ENCODE results near the gene GAA. TPM values are rescaled to one million over a fixed set of nuclear protein-coding genes. Genes with fewer than 3 reads are reported as not detected.

The GAA gene
- total RNA-seq, 1 donor from 2014 or later, result 40.7 TPM

DNA sequence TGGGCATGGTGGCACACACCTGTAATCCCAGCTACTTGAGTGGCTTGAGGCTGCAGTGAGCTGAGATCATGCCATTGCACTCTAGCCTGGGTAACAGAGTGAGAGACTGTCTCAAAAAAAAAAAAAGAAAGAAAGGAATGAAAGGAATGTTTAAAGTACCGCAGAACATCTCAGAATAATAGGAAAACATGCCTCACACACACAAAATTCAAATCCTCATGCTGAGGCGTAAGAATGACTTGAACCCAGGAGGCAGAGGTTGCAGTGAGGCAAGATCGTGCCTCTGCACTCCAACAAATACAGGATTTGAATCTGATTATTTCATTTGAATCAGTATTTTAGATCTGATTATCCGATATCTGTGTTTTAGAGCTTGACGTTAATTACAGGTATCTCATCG, 21.3 kb upstream of the GAA start:
- Mint-ChIP-seq H3K9me3 (no peaks in the 10 kb centered on the region), H3K36me3 (no peaks in the 10 kb centered on the region), H3K4me3 (no peak overlapping the region), H3K27me3 (no peaks in the 10 kb centered on the region), H3K4me1 (ENCODE audit: unreplicated experiment) (peaks cover 4% of the 10 kb centered on the region), H3K27ac (no peak overlapping the region)
- DNase-seq (ENCODE audit: extremely low spot score, unreplicated experiment), result no peak
- TF ChIP-seq, protein P1, sequence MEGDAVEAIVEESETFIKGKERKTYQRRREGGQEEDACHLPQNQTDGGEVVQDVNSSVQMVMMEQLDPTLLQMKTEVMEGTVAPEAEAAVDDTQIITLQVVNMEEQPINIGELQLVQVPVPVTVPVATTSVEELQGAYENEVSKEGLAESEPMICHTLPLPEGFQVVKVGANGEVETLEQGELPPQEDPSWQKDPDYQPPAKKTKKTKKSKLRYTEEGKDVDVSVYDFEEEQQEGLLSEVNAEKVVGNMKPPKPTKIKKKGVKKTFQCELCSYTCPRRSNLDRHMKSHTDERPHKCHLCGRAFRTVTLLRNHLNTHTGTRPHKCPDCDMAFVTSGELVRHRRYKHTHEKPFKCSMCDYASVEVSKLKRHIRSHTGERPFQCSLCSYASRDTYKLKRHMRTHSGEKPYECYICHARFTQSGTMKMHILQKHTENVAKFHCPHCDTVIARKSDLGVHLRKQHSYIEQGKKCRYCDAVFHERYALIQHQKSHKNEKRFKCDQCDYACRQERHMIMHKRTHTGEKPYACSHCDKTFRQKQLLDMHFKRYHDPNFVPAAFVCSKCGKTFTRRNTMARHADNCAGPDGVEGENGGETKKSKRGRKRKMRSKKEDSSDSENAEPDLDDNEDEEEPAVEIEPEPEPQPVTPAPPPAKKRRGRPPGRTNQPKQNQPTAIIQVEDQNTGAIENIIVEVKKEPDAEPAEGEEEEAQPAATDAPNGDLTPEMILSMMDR (conservative IDR thresholded peaks at IDR 0.05), result no peak

DNA sequence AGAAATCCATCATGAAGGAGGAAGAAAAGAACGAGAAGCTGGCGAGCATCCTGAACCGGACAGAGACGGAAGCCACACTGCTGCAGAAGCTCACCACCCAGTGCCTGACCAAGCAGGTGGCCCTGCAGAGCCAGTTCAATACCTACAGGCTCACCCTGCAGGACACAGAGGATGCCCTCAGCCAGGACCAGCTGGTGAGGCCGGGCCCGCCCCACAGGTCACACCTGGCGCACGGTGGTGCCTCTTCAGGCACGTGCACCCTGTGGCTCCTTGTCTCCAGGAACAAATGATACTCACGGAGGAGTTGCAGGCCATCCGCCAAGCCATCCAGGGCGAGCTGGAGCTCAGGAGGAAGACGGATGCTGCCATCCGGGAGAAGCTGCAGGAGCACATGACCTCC, 19.8 kb upstream of the GAA start:
- H3K9me3 Mint-ChIP-seq, result no peaks in the 10 kb centered on the region
- TF ChIP-seq, protein P1 (conservative IDR thresholded peaks at IDR 0.05), result no peak
- H3K4me1 Mint-ChIP-seq (ENCODE audit: unreplicated experiment), result peaks cover 4% of the 10 kb centered on the region
- no peak overlapping the region for H3K4me3 Mint-ChIP-seq
- H3K36me3 Mint-ChIP-seq, result no peaks in the 10 kb centered on the region
- no peaks in the 10 kb centered on the region for H3K27me3 Mint-ChIP-seq
- H3K27ac Mint-ChIP-seq, result no peak overlapping the region
- DNase-seq (ENCODE audit: extremely low spot score, unreplicated experiment), result no peak

DNA sequence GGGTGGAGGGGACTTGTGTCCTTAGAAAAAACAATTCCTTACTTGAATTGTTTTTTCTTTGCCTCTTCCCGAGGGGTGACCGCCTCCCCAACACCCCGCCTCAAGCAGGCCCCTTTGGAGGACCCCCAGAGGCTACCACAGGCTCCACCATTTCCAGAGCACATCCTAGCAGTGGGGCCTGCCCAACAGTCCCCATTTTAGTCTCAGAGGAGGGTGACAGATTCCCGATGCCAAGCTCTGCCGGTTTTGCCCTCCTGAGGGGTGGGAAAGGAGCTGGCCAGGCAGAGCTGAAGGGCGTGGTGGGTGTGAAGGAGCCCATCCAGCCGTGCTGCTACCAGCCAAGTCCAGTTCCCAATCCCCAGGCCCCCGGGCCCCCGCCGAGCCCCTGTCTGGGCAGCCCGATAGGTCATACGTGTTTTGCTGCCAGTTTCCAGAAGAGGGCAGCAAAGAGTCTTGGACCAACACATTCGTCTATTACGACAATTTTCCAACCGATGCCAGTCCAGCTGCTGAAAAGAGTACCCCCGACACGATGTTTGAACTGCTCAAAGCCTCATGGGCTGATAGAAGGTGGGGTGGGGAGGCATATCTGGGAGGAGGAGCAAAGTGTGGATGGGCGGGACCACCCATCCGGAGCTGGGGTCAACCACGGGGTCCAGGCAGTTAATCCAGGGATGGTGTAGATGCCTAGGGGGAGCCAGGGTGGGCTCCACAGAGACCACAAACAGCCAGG, 18.8 kb upstream of the GAA start:
- H3K27me3 Mint-ChIP-seq, result no peaks in the 10 kb centered on the region
- no peaks in the 10 kb centered on the region for H3K9me3 Mint-ChIP-seq
- H3K4me1 Mint-ChIP-seq (ENCODE audit: unreplicated experiment), result peaks cover 4% of the 10 kb centered on the region
- H3K27ac Mint-ChIP-seq, result no peak overlapping the region
- no peaks in the 10 kb centered on the region for H3K36me3 Mint-ChIP-seq
- DNase-seq (ENCODE audit: extremely low spot score, unreplicated experiment), result no peak
- TF ChIP-seq, protein P1 (conservative IDR thresholded peaks at IDR 0.05), result peak; percentile 85
- H3K4me3 Mint-ChIP-seq, result no peak overlapping the region

DNA sequence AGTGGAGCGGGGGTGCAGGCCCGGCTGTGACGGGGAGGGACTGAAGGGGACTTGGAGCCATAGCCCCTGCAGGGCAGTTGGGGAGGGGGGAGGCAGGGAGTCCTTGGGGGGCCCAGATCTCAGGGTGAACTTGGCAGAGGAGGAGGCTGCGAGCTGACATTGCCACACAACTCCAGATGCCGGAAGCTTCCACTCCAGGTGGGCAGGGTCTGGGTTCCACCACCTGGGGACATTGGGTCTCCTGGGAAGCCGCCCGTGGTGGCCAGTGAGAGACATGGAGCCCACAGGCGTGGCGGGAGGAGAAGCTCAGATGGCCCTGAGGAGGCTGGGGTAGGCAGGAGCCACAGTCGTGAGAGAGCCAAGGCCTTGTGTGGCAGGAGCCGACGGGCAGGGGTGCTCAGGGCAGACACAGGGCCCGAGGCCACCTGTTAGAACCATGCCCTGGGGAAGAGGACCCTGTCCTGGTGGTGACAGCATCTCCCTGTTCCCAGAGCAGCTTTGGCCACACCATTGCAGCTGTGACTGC, 18.2 kb upstream of the GAA start:
- DNase-seq (ENCODE audit: extremely low spot score, unreplicated experiment), result no peak
- Mint-ChIP-seq H3K36me3 (no peaks in the 10 kb centered on the region), H3K4me1 (ENCODE audit: unreplicated experiment) (peaks cover 4% of the 10 kb centered on the region), H3K27me3 (no peaks in the 10 kb centered on the region), H3K27ac (no peak overlapping the region), H3K4me3 (no peak overlapping the region), H3K9me3 (no peaks in the 10 kb centered on the region)
- TF ChIP-seq, protein P1 (conservative IDR thresholded peaks at IDR 0.05), result no peak

DNA sequence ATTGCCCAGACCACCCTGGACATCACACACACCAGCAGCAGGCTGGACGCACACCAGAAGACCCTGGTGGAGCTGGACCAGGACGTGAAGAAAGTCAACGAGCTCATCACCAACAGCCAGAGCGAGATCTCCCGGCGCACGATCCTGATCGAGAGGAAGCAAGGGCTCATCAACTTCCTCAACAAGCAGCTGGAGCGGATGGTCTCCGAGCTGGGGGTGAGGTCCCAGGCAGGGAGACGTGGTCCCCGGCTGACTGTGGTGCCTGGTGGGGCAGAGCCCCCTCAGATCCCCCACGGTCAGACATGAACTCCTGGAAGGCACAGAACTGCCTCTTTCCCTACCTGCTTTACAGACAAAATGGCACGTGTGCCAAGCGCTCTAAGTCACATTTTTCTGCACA, 16.6 kb upstream of the GAA start:
- peaks cover 4% of the 10 kb centered on the region for H3K4me1 Mint-ChIP-seq (ENCODE audit: unreplicated experiment)

More for the DNA sequence above, 16.6 kb upstream of the GAA start:
- H3K27me3 Mint-ChIP-seq, result no peaks in the 10 kb centered on the region
- H3K36me3 Mint-ChIP-seq, result no peaks in the 10 kb centered on the region
- H3K27ac Mint-ChIP-seq, result no peak overlapping the region
- H3K9me3 Mint-ChIP-seq, result no peaks in the 10 kb centered on the region
- TF ChIP-seq, protein P1 (conservative IDR thresholded peaks at IDR 0.05), result no peak
- DNase-seq (ENCODE audit: extremely low spot score, unreplicated experiment), result no peak
- no peak overlapping the region for H3K4me3 Mint-ChIP-seq

Data from type B pancreatic cell (in vitro differentiated cells).